Stimulated activated CD4-positive, alpha-beta T cell treated with anti-CD3 and anti-CD28 coated beads, Interleukin-12 subunit alpha, Interleukin-12 subunit beta, amount 100 ng/mL, for 48 hours (primary cell): ENCODE data around the gene CNTFR.

Source experiments
- DNase-seq, 3 donors: peaks; one replicate each; pipeline ENCODE4 v3.0.0-alpha.2; 2020; ENCODE audit warnings: low read depth in 2 of 3, low spot score in 1 of 3

CNTFR gene

DNA sequence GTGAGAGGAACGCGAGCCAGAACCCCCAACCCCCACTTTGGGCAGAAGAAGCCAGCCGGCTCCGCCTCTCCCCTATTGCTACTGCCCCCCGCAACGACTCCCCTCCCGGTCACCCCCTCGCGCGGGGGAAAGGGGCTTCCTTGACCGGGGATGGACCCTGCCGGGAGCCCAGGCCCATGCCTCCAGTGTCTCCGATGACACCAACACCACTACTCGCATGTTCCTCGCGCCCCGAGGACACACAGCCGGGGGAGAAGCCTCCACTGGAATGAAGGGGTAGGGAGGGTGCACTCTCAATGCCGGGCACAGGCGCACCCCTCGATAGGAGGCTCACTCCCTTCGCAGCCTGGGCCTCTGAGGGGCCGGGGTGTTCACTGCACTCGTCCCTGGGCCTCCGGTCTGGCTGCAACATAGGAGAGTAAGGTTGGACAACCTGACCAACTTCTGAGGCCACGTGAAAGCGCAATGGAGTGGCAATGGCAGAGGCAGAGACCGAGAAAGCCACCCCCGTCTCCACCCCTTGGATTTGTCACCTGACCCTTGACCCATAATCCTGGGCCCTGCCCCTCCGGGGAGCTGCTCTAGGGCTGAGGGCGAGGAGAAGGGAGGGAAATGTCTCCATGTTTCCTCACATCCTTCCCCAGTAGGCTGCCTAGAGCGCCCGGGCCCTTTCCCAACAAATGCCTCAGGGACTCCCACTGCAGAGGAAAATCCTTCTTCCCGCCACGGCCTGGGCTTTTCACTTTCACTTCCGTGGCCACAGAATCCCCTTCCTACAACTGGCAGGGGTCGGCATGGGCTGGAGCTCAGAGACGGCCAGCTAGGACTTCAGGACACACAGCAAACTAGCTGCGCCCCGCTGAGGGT lies 1.1 kb upstream of the CNTFR start:
- no peak for DNase-seq

DNA sequence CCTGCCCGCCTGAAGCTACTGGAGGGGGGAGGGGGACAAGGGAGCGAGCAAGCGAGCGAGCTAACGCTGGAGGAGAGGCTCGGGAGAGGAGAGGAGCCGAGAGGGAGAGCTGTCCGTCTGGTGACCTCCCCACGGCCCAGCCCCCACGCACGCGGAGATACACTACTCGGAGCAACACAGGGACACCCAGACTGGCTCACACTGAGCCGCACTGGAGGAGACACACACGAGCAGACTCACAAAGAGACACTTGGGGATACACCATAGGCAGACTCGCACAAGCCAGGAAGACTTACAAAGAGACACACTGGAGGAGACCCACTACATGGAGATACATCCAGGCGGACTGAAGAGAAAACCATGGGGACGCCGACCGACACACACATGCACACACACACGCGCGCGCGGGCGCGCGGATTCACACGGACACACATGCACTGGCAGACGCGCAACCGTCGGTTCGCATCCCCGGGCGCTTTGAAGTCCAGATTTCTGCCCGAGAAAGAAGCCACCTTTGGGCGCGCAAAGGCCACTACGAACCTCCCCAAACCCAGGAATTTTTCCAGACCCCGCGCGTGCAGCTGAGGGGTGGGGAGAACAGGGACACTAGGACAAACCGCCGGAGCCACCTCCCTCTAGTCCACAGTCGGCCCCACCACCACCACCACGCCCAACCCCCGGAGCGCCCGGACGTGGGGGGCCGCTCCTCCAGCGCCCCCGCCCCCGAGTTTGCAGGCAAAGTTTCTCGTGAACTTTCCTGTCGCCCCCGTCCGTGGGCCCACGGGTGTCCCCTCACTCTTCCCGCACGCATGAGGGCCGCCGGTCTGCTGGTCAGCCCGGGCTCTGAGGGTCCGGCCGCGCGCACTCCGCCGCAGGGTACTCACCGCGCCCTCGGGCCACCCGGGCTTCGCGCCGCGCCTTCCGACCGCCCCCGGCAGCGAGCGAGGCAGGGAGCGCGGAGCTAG lies 571 bp downstream of the CNTFR start:
- no peak for DNase-seq

DNA sequence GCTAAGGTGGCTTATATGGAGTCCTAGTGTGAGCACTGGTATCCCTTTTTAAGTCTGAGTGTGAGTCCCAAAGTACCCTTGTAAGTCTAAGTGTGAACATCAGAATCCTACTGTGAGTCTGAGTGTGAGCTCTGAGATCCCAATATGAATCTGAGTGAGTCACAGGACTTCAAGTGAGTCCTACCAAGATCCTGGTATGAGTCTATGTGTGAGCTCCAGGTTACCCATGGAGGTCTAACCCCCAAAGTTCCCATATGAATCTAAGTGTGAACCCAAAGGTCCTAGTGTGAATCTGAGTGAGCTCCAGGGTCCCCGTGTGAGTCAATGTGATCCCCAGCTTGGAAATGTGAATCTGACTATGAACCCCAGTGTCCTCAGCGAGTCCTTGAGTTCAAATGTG lies 2.3 kb downstream of the CNTFR start:
- DNase-seq: no peak

DNA sequence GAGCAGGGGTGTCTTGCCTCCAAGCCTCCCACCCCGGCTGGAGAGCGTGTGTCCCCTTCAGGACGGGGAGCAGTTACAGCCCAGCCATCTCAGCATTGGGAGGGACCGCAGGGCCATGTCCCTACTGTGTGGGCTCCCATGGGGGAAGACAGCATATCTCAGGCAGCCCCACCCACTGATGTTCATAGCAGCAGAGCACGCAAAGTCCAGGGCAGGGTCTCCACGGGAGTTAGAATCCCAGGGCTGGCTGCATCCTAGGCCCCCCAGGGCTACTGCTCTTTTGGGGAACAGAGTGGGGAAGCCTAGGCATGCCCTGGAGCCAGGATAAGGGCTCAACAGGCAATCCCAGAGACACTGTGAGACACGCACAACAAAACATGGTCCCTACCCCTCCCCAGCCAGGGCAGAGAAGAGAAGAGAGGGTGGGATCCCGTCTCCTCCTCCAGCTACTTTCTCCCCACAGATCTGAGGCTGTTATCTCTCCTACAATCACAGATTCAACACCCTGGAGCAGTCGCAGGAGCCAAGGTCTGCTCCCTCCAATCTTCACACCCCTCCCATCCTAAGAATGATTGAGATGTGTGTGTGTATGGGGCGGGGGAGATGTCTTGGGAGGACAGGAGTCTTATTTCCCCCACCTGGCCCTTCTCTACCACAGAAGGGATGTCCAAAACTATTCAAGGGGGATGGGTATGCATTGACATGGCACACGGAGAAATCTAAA lies 3.4 kb downstream of the CNTFR start:
- DNase-seq: no peak

DNA sequence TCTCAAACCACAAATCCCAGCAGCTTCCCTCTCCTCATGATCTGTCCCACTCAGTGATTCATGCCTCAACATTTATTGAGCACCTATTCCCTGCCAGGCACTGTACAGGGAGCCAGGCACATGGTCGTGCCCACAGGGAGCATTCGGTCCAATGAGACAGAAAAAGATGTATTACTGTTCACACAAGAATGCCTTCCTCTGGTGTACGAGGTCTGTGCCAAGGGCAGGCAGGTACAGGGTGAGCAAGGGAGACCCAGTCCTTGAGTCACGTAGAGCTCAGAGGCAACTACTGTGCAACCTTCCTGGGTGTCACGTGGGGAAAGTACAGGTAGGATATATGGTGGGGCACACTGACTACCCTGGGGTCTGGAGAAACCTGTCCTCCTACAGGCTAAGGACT lies 4.6 kb downstream of the CNTFR start:
- DNase-seq: no peak

DNA sequence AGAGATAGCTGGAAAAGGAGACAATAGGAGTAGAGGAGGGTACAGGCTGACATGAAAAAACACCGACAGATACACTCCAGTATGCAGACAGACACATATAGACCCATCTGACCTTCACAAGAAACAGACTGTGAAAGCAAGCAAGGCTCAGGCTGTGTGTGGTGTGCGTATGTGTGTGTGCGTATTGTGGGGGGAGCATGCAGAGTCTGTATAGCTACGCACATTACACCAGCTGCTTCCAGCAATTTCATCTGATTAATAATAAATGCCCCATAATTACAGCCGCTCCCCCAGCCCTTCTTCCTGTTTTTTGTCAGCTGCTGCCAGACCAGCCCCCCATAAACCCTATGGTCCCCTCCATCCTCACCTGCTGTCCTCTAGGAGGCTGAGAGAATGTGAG lies 6.7 kb downstream of the CNTFR start:
- DNase-seq: no peak

DNA sequence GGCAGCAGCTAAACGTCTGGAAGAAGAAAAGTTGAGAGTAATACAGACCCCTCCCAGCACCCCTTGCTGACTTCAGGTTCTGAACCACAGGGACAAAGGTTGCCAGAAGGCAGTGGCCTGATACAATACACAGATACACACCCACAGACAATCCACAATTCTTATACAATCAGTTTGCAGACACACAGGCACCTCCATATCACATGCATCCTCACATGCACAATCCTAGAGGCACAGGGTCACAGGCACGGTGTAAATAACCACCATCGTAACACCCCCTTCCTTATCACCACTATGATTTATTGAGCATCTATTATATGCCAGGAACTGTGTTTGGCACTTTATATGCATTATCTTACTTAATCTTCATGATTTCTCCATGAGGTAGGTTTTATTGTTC lies 8.2 kb downstream of the CNTFR start:
- no peak for DNase-seq

DNA sequence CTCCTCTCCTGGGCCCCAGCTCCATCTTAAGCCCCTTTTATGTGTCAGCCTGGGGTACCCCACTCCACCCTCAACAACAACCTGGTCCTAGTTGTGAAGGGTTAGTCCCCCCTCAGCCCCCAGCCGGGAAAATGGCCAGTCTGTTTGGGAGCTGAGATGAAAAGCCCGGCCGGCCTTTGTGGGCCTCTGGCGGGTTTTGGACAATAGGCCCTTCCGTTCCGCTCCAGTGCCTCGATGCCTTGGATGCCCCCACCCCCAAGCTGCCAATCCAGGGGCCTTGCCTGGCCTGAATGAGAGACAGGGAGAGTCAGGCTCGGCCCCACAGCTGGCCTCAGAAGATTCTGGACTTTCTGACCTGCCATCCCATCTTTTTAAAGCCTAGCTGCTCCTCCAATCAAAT lies 9.2 kb downstream of the CNTFR start:
- DNase-seq: no peak

DNA sequence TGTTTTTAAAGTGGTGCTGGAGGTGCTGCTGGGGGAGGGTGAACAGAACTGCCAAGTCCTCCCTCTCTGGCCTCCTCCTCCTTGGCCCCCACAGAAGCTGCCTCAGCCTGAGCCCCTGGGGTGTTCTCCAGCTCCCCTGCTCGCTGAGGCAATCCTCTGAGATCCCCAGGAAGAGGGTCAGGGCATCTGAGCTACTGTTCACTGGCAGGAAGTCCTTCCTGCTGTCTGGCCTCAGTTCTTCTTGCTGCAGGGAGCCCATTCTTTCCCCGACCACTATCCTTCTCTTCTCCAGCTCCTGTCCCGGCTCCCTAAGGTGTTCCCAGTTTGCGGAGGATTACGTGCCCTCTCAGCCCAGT lies 9.7 kb downstream of the CNTFR start:
- no peak for DNase-seq

DNA sequence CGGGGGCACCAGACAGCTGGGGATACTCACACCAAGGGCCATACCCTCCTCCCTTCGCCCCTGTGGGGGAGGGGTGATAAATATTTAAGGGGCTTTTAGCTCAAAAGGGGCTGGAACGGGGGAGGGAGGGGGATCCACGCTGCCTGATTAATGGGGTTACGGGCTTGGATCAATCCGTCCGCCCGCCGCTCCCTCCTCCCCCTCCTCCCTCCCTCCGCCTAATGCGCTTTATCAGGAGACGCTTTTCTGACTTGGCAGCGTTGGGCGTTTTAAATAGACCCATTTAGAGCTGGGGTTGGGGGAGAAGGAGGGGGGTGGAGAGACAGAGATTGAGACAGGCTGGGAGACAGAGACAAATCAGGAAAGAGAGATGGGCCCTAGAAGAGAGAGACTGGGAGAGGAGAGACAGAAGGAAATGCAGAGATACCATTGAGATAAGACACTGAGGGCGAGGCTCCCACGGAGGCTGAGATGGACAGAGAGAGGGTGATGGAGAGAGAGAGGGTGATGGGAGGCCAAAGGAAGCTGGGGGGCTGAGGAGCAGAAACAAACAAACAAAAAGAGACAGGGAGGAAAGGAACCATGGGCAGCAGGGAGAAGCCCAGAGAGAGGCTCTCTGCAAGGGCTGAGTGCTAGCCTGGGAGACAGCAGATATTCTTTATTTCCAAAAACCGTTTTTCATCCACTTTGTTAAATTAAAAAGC lies 10.3 kb downstream of the CNTFR start:
- no peak for DNase-seq

DNA sequence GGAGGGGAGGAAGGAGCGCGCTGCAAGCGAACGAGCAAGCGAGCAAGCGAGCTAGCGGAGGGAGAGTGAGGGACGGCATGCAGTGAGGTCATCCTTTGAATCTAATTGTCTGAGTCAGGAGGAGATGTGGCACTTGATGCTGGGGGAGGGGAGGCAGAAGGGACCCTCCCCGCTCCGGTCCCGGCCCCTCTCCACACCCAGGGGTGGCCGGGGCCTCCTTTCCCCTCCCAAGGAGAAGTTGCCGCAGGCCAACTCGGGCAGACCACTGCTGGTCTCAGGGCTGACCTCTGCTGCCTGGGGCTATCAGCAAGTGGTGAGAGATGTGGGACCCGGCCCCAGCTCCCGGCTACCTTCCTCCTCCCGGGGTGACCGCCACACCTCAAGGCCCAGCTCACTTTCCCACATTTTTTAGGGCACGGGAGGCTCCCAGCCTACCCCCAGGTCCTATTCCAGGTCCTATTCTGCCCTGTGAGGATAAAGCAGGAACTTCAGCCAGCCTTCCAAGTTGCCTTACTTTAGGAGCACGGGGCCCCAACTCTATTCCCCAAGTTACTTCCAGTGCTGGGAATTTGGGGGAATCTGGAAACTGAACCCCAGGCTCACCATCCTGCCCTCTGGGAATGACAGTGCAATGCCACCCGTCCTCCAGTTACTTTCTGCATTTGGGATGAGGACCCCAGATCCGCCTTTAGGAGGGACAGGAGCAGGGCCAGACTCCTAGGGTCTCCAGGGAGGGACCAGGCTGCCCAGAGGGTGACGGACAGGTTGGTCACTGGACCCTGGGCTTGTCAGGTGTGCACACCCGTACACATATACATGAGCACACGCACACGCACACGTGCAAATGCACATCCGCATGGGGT lies 11.1 kb downstream of the CNTFR start:
- DNase-seq: no peak

DNA sequence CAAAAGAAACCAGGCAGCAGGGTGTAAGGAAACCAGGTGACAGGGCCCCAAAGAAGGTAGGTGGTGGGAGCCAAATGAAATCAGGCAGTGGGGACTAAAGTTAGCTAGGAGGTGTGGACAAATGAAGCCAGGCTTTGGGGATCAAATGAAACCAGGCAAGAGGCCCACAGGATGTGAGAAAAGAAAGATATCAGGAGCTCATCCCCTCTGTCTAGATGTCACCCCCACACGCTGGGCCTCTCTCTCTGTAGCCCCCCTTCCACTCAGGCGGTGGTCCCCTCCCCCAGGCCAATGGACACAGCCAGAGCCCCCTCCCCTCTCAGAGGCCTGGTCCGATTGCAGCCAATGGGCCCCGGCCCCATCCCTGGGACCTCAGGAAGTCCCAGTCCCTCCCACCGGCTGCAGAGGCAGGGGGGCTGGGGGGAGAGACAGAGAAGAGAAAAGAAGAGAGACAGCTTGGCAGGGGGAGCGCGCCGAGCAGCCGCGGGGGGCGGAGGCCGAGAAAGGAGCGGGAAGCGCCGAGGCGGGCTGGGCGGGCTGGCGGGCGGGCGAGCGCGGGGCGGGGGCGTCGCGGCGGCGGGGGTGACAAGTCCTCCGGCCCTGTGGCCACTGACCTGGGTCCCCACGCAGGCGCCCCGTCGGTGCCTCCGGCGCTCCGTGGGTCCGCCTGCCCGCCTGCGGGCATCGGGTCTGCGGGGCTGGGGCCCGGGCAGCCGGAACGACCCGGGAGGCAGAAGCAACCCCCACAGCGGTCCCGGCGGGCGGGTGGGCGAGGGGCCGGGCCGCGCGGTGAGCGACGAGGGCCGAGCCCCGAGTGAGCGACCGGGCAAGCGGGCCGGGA lies 11.9 kb downstream of the CNTFR start:
- no peak for DNase-seq

DNA sequence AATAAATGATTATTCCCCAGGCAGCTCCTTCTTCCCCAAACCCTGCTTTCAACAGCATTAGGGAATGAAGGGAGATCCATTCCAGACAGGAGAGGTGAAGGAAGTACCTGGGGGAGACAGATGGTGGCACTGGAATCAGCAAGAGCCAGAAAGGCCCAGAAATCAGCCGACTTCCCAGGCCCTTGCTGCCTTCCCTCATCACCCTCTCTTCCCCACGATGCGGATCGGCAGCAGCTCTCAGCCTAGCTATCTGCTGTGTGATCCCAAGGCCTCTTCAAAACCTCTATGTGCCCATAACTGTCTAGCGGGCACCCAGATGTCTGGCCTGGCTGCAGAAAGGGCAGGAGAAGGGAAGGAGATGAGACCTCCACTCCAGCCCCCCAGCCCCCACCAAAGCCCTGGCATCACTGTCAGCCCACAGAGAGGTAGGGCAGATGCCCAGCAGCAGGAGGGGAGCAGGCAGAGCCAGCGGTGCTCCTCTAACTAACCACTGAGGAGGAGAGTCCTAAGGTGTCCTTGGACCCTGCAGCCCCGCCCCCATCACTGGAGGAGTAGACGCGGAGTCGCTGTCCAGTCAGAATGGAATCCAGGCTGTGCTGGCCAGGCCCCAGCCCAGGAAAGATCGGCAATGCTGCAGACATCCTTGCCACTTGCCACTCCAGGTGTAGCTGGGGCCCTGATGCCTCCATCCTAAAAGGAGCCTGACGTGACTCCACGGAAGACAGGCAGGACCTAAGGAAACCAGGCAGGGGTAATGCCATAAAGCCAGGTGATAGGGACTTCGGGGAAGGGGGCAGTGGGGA lies 12.7 kb downstream of the CNTFR start:
- DNase-seq: no peak

DNA sequence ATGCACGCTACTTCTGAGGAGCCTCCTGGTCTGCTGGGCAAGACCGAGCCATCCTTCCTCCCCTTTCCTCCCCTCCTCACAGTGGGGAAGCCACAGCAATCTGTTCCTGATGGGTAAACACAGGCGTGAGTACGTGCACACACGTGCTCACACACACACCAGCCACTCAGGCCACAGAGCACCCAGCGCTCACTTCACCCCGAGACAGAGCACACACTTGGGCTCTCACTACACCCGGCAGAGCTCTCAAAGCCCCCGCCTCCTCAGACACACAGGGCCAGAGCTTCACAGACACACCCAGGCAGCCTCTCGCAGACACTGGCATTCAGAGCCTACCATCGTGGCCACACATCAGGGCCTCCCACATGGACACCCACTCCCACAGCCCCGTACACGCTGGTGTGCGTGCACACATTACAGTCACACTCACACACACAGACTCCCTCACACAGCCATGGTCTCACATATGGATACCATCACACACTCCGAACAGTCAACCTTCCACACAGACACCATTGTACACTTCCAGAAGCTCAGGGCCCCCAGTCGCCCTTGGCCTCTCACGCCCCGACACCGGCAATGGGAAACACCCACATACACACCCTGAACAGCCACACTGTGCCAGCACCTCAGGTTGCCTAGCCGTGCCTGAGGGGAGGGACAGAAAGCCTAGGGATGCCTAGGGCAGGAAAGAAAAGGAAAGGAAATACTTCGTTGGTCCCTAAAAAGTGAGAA lies 13.5 kb downstream of the CNTFR start:
- no peak for DNase-seq

DNA sequence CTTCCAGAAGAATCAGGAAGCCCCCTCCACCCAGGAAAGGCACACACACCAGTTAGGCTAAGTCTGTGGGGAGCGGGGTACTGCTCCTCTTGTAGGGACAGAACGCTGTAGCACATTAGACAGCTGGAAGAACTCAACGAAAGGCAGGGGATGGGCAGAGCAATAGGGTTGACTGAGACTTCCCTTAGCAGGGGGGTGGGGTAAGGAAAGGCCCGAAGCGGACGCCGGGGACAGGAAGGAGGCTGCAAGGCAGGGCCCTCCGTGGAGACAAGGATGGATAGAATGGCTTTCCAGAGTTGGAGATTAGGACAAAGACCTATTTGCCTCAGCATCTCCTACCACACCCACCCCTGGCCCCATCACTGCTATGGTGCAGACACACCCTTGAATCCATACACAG lies 14.3 kb downstream of the CNTFR start:
- no peak for DNase-seq

DNA sequence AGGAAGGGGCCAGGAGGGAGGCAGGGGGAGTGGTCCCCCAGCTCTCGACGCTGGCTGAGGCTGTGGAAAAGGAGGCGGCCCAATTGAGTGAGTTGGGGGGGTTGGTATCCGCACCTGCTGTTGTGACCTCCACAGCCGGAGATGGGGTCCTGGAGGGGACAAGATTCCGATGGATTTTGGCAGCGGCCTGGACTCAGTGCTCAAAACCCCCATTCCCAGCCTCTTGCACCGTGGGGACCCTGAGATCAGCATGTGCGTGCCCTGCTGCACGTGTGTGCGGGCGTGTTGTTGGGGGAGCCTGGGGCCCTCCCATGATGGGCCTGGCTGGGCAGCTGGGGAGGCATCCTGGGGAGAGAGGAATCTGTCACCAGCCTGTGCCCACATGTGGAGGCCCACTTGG lies 15.0 kb downstream of the CNTFR start:
- DNase-seq: no peak

DNA sequence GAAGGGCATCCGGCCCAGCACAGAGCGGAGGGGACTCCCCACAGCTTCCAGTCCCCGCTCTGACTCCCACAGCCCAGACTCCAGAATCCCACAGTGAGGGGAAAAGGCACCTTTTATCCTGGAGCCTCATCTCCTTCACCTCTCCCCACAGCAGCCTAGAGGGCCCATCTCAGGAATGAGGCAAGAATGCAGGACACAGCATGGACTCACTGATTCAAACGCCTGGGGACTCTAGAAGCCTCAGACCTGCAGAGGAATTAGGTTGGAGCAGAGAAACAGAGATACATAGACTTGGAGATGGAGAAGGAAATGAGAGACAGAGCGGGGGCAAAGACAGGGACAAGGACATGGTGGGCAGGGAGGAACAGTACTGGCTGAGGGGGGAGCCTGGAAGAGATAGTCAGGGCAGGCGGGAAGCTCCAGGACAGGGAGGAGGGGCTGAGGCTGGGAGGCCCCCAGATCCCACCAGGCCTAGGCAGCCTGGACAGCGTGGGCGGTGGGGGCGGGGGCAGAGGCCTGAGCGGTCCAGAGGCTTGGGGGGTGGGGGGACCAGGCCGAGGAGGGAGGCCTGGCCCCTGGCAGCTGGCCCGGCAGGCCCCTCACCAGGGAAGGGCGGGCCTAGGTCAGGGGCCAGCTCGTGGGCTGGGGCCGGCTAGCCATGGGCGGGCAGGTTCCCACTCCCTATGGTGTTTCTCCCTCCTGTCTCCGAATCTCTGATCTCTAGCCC lies 15.8 kb downstream of the CNTFR start:
- DNase-seq: no peak
